ENCODE results near the gene ZNF536. TPM values are rescaled to one million over a fixed set of nuclear protein-coding genes. Genes with fewer than 3 reads are reported as not detected.

Gene ZNF536
- total and polyA plus RNA-seq, 2 donors from 2014 or later: 0.19 to 0.25 TPM

GRCh38 chr19:30605333-30605732 lies 233.1 kb downstream of the ZNF536 start:
- no peak for DNase-seq
- no peak for FAIRE-seq
- H3K4me3 ChIP-seq (ENCODE audit: low read length in 3 of 3): no peak overlapping the region
- H3K4me1 ChIP-seq (ENCODE audit: control insufficient read depth in 2 of 3, insufficient read depth in 2 of 3, low read depth in 1 of 3, low read length in 3 of 3): no peaks in the 10 kb centered on the region
- H3K36me3 ChIP-seq (ENCODE audit: control insufficient read depth in 2 of 3, insufficient read depth in 3 of 3, low read length in 3 of 3): no peaks in the 10 kb centered on the region
- H3K27me3 ChIP-seq (ENCODE audit: control insufficient read depth, insufficient read depth, low read length): no peaks in the 10 kb centered on the region
- no peak overlapping the region for H3K9ac ChIP-seq (ENCODE audit: low read length in 3 of 3)
- no peak for TF ChIP-seq CTCF (IDR thresholded peaks at IDR 0.05; ENCODE audit: borderline replicate concordance, extremely low read depth, insufficient read depth)
- H3K9me3 ChIP-seq (ENCODE audit: control insufficient read depth in 2 of 3, insufficient read depth in 1 of 3, low read length in 3 of 3): no peaks in the 10 kb centered on the region
- no peak overlapping the region for H3K27ac ChIP-seq (ENCODE audit: low read depth in 2 of 2, low read length in 2 of 2)
- intact Hi-C loops (cut with DNase I): no loop called here

- TF ChIP-seq CTCF (IDR thresholded peaks at IDR 0.05; ENCODE audit: borderline replicate concordance, extremely low read depth, insufficient read depth): no peak
Measured at GRCh38 chr19:30606114-30607050, 234.2 kb downstream of the ZNF536 start.

More at GRCh38 chr19:30606114-30607050, 234.2 kb downstream of the ZNF536 start:
- DNase-seq: no peak
- Histone ChIP-seq H3K36me3 (ENCODE audit: control insufficient read depth in 2 of 3, insufficient read depth in 3 of 3, low read length in 3 of 3) (no peaks in the 10 kb centered on the region), H3K4me3 (ENCODE audit: low read length in 3 of 3) (no peak overlapping the region), H3K9me3 (ENCODE audit: control insufficient read depth in 2 of 3, insufficient read depth in 1 of 3, low read length in 3 of 3) (no peaks in the 10 kb centered on the region), H3K27ac (ENCODE audit: low read depth in 2 of 2, low read length in 2 of 2) (no peak overlapping the region), H3K27me3 (ENCODE audit: control insufficient read depth, insufficient read depth, low read length) (no peaks in the 10 kb centered on the region), H3K4me1 (ENCODE audit: control insufficient read depth in 2 of 3, insufficient read depth in 2 of 3, low read depth in 1 of 3, low read length in 3 of 3) (no peaks in the 10 kb centered on the region), H3K9ac (ENCODE audit: low read length in 3 of 3) (no peak overlapping the region)
- no peak for FAIRE-seq
- intact Hi-C loops (cut with DNase I): no loop called here
